ENCODE measurements around the gene RHBDF2. TPM values are rescaled to one million over a fixed set of nuclear protein-coding genes. Genes with fewer than 3 reads are reported as not detected.
A peak's percentile ranks its signal among the peaks of the same experiment; 100 is the strongest.

Gene RHBDF2
- total RNA-seq, 1 donor from 2014 or later: 34.6 TPM

- Histone ChIP-seq H3K4me1 (peaks cover 67% of the 10 kb centered on the region), H3K36me3 (no peaks in the 10 kb centered on the region), H3K4me3 (no peak overlapping the region), H3K9me3 (no peaks in the 10 kb centered on the region), H3K27ac (no peak overlapping the region), H3K27me3 (no peaks in the 10 kb centered on the region)
- TF ChIP-seq CTCF (IDR thresholded peaks at IDR 0.05): no peak
- no peak for TF ChIP-seq POLR2A (IDR thresholded peaks at IDR 0.05)
- no peak for TF ChIP-seq POLR2AphosphoS5 (IDR thresholded peaks at IDR 0.05; ENCODE audit: insufficient read depth in 1 of 2, low read depth in 1 of 2)
- DNase-seq (ENCODE audit: extremely low spot score in 2 of 2): no peak
- intact Hi-C loops (cut with DNase I): loop anchor here (10.0 kb wide), 1 partner anchor 77 kb away; the partner anchor contains the start of gene AANAT
Measured at GRCh38 chr17:76541739-76542454, 40.7 kb upstream of the RHBDF2 start.

DNA sequence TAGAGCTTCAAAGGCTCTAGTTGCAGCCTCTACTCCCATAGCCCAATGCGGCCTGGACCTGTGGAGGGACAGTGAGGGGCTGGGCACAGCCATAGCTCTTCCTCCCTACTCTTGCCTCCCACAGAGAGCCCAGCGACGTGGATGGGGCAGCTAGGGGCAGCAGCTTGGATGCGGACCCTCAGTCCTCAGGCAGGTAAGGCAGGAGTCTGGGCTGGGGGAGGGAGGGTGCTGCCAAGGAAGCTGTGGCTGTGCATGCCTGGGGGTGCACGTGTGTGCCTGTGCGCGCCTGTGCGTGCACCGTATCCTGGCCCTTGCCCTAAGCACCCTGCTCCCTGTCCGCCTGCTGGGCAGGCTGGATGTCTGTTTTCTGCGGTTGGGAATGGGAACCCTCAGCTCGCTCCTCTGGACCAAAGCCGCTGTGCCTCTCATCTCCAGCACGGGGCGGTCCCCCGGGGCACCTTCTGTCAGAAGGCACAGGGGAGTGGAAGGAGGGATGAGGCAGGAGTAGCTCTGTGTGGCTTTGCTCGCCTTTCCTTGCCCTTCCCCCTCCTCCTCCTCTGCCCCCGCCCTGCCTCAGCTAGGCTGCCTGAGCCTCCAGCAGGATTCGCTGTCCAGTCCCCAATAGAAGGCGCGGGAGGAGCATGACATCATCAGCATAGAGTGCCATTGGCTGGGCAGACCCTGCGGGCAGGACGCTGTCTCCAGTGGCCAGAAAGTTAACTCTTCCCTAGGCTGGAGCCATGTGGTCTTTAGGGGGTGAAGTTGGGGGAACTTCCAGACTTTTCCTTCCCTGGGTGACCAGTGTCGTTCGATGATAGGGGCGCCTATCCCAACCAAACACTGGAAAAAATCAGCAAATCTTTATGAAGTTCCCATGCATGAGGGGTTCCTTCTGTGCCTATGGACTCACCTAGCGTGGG, 39.4 kb upstream of the RHBDF2 start:
- no peaks in the 10 kb centered on the region for H3K9me3 ChIP-seq
- no peaks in the 10 kb centered on the region for H3K27me3 ChIP-seq
- TF ChIP-seq POLR2A (IDR thresholded peaks at IDR 0.05) (peak in 1 of 2 donors; percentile 41), POLR2AphosphoS5 (IDR thresholded peaks at IDR 0.05; ENCODE audit: insufficient read depth in 1 of 2, low read depth in 1 of 2) (peak; percentile 89 to 92), CTCF (IDR thresholded peaks at IDR 0.05) (no peak)
- H3K27ac ChIP-seq: peak overlapping the region; percentile 54
- H3K4me3 ChIP-seq: peak overlapping the region; percentile 20 to 47
- peak in 1 of 2 donors; percentile 96 for DNase-seq (ENCODE audit: extremely low spot score in 2 of 2)
- no peaks in the 10 kb centered on the region for H3K36me3 ChIP-seq
- intact Hi-C loops (cut with DNase I): loop anchor here (10.0 kb wide), 1 partner anchor 76 kb away; the partner anchor contains the start of gene AANAT
- peaks cover 68% of the 10 kb centered on the region for H3K4me1 ChIP-seq

- Histone ChIP-seq H3K36me3 (no peaks in the 10 kb centered on the region), H3K27me3 (no peaks in the 10 kb centered on the region), H3K9me3 (no peaks in the 10 kb centered on the region), H3K4me3 (peak within 1 kb of the TSS; percentile 55), H3K4me1 (peaks cover 69% of the 10 kb centered on the region), H3K27ac (peak within 1 kb of the TSS; percentile 88)
- no peak for DNase-seq (ENCODE audit: extremely low spot score in 2 of 2)
- intact Hi-C loops (cut with DNase I): loop anchor here (10.0 kb wide), 2 partner anchors 75 to 175 kb away; partner anchors contain the start of genes AANAT and MXRA7
- TF ChIP-seq POLR2AphosphoS5 (IDR thresholded peaks at IDR 0.05; ENCODE audit: insufficient read depth in 1 of 2, low read depth in 1 of 2) (no peak), CTCF (IDR thresholded peaks at IDR 0.05) (no peak), POLR2A (IDR thresholded peaks at IDR 0.05) (no peak)
Measured at GRCh38 chr17:76539631-76540271, 38.5 kb upstream of the RHBDF2 start, which contains the start of gene PRCD. Gene PRCD (plus strand): TSS chr17:76540044. CDS start chr17:76540142, 98 bp downstream.

- H3K4me3 ChIP-seq: peak overlapping the region; percentile 55
- H3K4me1 ChIP-seq: peaks cover 69% of the 10 kb centered on the region
- H3K27ac ChIP-seq: peak overlapping the region; percentile 88
- no peak for TF ChIP-seq CTCF (IDR thresholded peaks at IDR 0.05)
- no peaks in the 10 kb centered on the region for H3K27me3 ChIP-seq
- no peaks in the 10 kb centered on the region for H3K36me3 ChIP-seq
- H3K9me3 ChIP-seq: no peaks in the 10 kb centered on the region
- intact Hi-C loops (cut with DNase I): loop anchor here (10.0 kb wide), 1 partner anchor 176 kb away; the partner anchor contains the start of gene MXRA7
- DNase-seq (ENCODE audit: extremely low spot score in 2 of 2): no peak
Measured at GRCh38 chr17:76538941-76539570, 37.8 kb upstream of the RHBDF2 start.
